ENCODE measurements around the gene ASPSCR1. TPM values are rescaled to one million over a fixed set of nuclear protein-coding genes. Genes with fewer than 3 reads are reported as not detected.

ASPSCR1 gene
- total and polyA plus RNA-seq, 2 of the 13 experiments (the other 11 are each of a cell fraction or from before 2014, with no cell fraction given), result 274 to 314 TPM

- TF ChIP-seq ZHX2 (IDR thresholded peaks at IDR 0.05; ENCODE audit: low read depth) (no peak), ZHX2 (CRISPR knock-in tag; IDR thresholded peaks at IDR 0.05; ENCODE audit: borderline replicate concordance) (no peak; the same call in 1 of the 2 replicates), ZNF275 (CRISPR knock-in tag; IDR thresholded peaks at IDR 0.05; ENCODE audit: borderline replicate concordance) (0 out of 2 replicates have a peak, but pooled peaks have one; percentile 8), TAF1 (CRISPR knock-in tag; IDR thresholded peaks at IDR 0.05) (no peak), ZNF484 (CRISPR knock-in tag; IDR thresholded peaks at IDR 0.05; ENCODE audit: borderline replicate concordance, low read depth) (no peak), SRSF9 (IDR thresholded peaks at IDR 0.05; ENCODE audit: borderline replicate concordance, insufficient read depth, low read depth, low read length, poor library complexity, severe bottlenecking) (no peak), ZNF577 (CRISPR knock-in tag; IDR thresholded peaks at IDR 0.05; ENCODE audit: borderline replicate concordance, low read depth) (no peak), ZBTB33 (CRISPR knock-in tag; IDR thresholded peaks at IDR 0.05) (peak; percentile 49; the same call in 1 of the 2 replicates), CBX2 (IDR thresholded peaks at IDR 0.05; ENCODE audit: low read depth, low read length) (no peak), CBX2 (CRISPR knock-in tag; IDR thresholded peaks at IDR 0.05; ENCODE audit: low read depth) (no peak), SALL1 (CRISPR knock-in tag; IDR thresholded peaks at IDR 0.05) (peak; percentile 63), TERF1 (CRISPR knock-in tag; IDR thresholded peaks at IDR 0.05) (no peak), FOXM1 (CRISPR knock-in tag; IDR thresholded peaks at IDR 0.05) (no peak), ZBTB10 (CRISPR knock-in tag; IDR thresholded peaks at IDR 0.05; ENCODE audit: borderline replicate concordance) (no peak)
Observed at GRCh38 chr17:81959362-81960129, 17.9 kb upstream of the ASPSCR1 start (continued).
